Large intestine (tissue), 3 donors: ENCODE results near the gene EPB41. TPM values are rescaled to one million over a fixed set of nuclear protein-coding genes. Genes with fewer than 3 reads are reported as not detected.

Experiments
- DNase-seq, 2 donors: peaks; one replicate each; pipeline versions ENCODE4 v3.0.0 to v3.0.0-alpha.2; 2013
- H3K27ac ChIP-seq: one replicate; pipeline ENCODE4 v1.5.1; 2013; ENCODE audit warnings: low read length
- H3K27me3 ChIP-seq: 2 replicates; pipeline ENCODE4 v1.6.1; 2013; ENCODE audit warnings: low read length; ENCODE audit not compliant: control insufficient read depth, insufficient read depth
- H3K36me3 ChIP-seq: 2 replicates; pipeline ENCODE4 v1.6.1; 2013; ENCODE audit warnings: low read length; ENCODE audit not compliant: control insufficient read depth, insufficient read depth
- H3K4me1 ChIP-seq: one replicate; pipeline ENCODE4 v1.6.1; 2013; ENCODE audit warnings: low read length; ENCODE audit not compliant: control insufficient read depth, insufficient read depth
- H3K4me3 ChIP-seq: one replicate; pipeline ENCODE4 v1.5.1; 2013; ENCODE audit warnings: low read length
- H3K9me3 ChIP-seq: one replicate; pipeline ENCODE4 v1.6.1; 2013; ENCODE audit warnings: mild to moderate bottlenecking, low read depth, low read length, moderate library complexity; ENCODE audit not compliant: control insufficient read depth
- WGBS: methylation state at CpG from one replicate; pipeline ENCODE4 v1.1.5; 2013; ENCODE audit warnings: low lambda C conversion rate; ENCODE audit not compliant: insufficient coverage; 5-methylcytosine and 5-hydroxymethylcytosine counted together
- polyA plus RNA-seq: library from polyadenylated mRNA; unstranded; fragments of 120-200 nt; gene quantifications from one replicate; pipeline ENCODE4 v1.2.1, GENCODE V29; 2013

Gene EPB41
- polyA plus RNA-seq, 1 donor: 54.0 TPM

GRCh38 chr1:28882009-28882628, 32.2 kb upstream of the EPB41 start:
- no CpG with 5 or more reads among the region's 13 CpGs for WGBS
- Histone ChIP-seq H3K27me3 (peaks cover 4% of the 10 kb centered on the region), H3K27ac (no peak overlapping the region), H3K4me1 (peaks cover 28% of the 10 kb centered on the region), H3K9me3 (no peaks in the 10 kb centered on the region), H3K4me3 (no peak overlapping the region), H3K36me3 (no peaks in the 10 kb centered on the region)
- DNase-seq: peak; percentile 84 to 85

GRCh38 chr1:28883242-28883616, 31.1 kb upstream of the EPB41 start:
- Histone ChIP-seq H3K36me3 (no peaks in the 10 kb centered on the region), H3K4me3 (no peak overlapping the region), H3K27ac (no peak overlapping the region), H3K27me3 (peaks cover 6% of the 10 kb centered on the region), H3K9me3 (no peaks in the 10 kb centered on the region), H3K4me1 (peaks cover 28% of the 10 kb centered on the region)
- no CpG with 5 or more reads among the region's 1 CpG for WGBS
- no peak for DNase-seq

GRCh38 chr1:28885472-28885877, 28.9 kb upstream of the EPB41 start:
- no peak overlapping the region for H3K4me3 ChIP-seq
- no CpG with 5 or more reads among the region's 7 CpGs for WGBS
- H3K9me3 ChIP-seq: no peaks in the 10 kb centered on the region
- H3K27ac ChIP-seq: no peak overlapping the region
- H3K4me1 ChIP-seq: peaks cover 30% of the 10 kb centered on the region
- peaks cover 6% of the 10 kb centered on the region for H3K27me3 ChIP-seq
- H3K36me3 ChIP-seq: no peaks in the 10 kb centered on the region
- no peak for DNase-seq

GRCh38 chr1:28885977-28886730, 28.2 kb upstream of the EPB41 start:
- Histone ChIP-seq H3K36me3 (no peaks in the 10 kb centered on the region), H3K4me3 (peak overlapping the region; percentile 98)

GRCh38 chr1:28886731-28887418, 27.5 kb upstream of the EPB41 start:
- Histone ChIP-seq H3K9me3 (no peaks in the 10 kb centered on the region), H3K4me1 (peaks cover 30% of the 10 kb centered on the region), H3K36me3 (no peaks in the 10 kb centered on the region), H3K4me3 (peak overlapping the region; percentile 98), H3K27ac (peak overlapping the region; percentile 58), H3K27me3 (peaks cover 6% of the 10 kb centered on the region)
- no CpG with 5 or more reads among the region's 43 CpGs for WGBS
- DNase-seq: peak; percentile 87 to 93

More at GRCh38 chr1:28885977-28886730, 28.2 kb upstream of the EPB41 start:
- no peaks in the 10 kb centered on the region for H3K9me3 ChIP-seq
- peak overlapping the region; percentile 58 for H3K27ac ChIP-seq
- no CpG with 5 or more reads among the region's 17 CpGs for WGBS
- no peak for DNase-seq
- peaks cover 6% of the 10 kb centered on the region for H3K27me3 ChIP-seq
- H3K4me1 ChIP-seq: peaks cover 30% of the 10 kb centered on the region

- Histone ChIP-seq H3K4me1 (peaks cover 30% of the 10 kb centered on the region), H3K36me3 (no peaks in the 10 kb centered on the region), H3K27ac (peak overlapping the region; percentile 58), H3K4me3 (peak overlapping the region; percentile 98), H3K9me3 (no peaks in the 10 kb centered on the region), H3K27me3 (peaks cover 6% of the 10 kb centered on the region)
- no CpG with 5 or more reads among the region's 41 CpGs for WGBS
- no peak for DNase-seq
These were observed 26.9 kb upstream of the EPB41 start for GRCh38 chr1:28887419-28887834.

- peaks cover 30% of the 10 kb centered on the region for H3K4me1 ChIP-seq
- 60% methylated on average over 1 of the region's 24 CpGs for WGBS
- H3K36me3 ChIP-seq: no peaks in the 10 kb centered on the region
- H3K27ac ChIP-seq: no peak overlapping the region
- peaks cover 6% of the 10 kb centered on the region for H3K27me3 ChIP-seq
- no peaks in the 10 kb centered on the region for H3K9me3 ChIP-seq
- H3K4me3 ChIP-seq: peak overlapping the region; percentile 98
- DNase-seq: peak; percentile 25 to 59
These were observed 26.3 kb upstream of the EPB41 start for GRCh38 chr1:28887835-28888682.

GRCh38 chr1:28888915-28889314, 25.5 kb upstream of the EPB41 start:
- DNase-seq: no peak
- Histone ChIP-seq H3K27ac (no peak overlapping the region), H3K4me3 (no peak overlapping the region), H3K27me3 (peaks cover 6% of the 10 kb centered on the region), H3K9me3 (no peaks in the 10 kb centered on the region), H3K36me3 (peaks cover 2% of the 10 kb centered on the region), H3K4me1 (peaks cover 25% of the 10 kb centered on the region)
- 100% methylated on average over 1 of the region's 7 CpGs for WGBS

GRCh38 chr1:28889357-28889756, 25.0 kb upstream of the EPB41 start:
- Histone ChIP-seq H3K9me3 (no peaks in the 10 kb centered on the region), H3K27ac (no peak overlapping the region), H3K27me3 (peaks cover 6% of the 10 kb centered on the region), H3K4me3 (no peak overlapping the region), H3K4me1 (peaks cover 21% of the 10 kb centered on the region), H3K36me3 (peaks cover 4% of the 10 kb centered on the region)
- no peak for DNase-seq
- WGBS: no CpG with 5 or more reads among the region's 5 CpGs

- no CpG with 5 or more reads among the region's 8 CpGs for WGBS
- DNase-seq: peak in 1 of 2 donors; percentile 43
- peaks cover 12% of the 10 kb centered on the region for H3K4me1 ChIP-seq
- peaks cover 7% of the 10 kb centered on the region for H3K36me3 ChIP-seq
- no peak overlapping the region for H3K4me3 ChIP-seq
- no peaks in the 10 kb centered on the region for H3K9me3 ChIP-seq
- H3K27ac ChIP-seq: no peak overlapping the region
- peaks cover 6% of the 10 kb centered on the region for H3K27me3 ChIP-seq
These were observed 23.9 kb upstream of the EPB41 start for GRCh38 chr1:28890435-28890834.
